SKM-1 treated with dmso at 0.1 percent for 144 hours (cell line): Measurements from ENCODE around the gene SULT1A3.
"Not testable (repeated sequence)": the region's sequence is repeated elsewhere in the genome, so short reads cannot be mapped to it uniquely, and the experiment has no call there.

Experiments
- DNase-seq: peaks from one replicate; lab custom pipeline; 2025; ENCODE audit not compliant: unreplicated experiment; lab: John Stamatoyannopoulos, UW

Gene SULT1A3

GRCh38 chr16:30186782-30187555 lies 12.1 kb upstream of the SULT1A3 start:
- no peak for DNase-seq

DNA sequence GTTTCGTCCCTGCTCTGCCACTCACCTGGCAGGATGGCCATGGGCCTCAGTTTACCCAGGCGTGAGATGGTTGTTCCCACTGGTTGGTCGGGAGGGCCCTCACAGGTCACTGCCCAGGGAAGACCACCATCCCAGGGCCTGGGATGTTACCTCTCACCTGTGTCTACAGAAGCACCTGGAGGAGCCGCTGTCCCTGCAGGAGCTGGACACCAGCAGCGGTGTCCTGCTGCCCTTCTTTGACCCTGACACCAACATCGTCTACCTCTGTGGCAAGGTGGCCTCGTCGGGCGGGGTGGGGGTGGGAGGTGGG lies 11.5 kb upstream of the SULT1A3 start:
- DNase-seq: no peak

DNA sequence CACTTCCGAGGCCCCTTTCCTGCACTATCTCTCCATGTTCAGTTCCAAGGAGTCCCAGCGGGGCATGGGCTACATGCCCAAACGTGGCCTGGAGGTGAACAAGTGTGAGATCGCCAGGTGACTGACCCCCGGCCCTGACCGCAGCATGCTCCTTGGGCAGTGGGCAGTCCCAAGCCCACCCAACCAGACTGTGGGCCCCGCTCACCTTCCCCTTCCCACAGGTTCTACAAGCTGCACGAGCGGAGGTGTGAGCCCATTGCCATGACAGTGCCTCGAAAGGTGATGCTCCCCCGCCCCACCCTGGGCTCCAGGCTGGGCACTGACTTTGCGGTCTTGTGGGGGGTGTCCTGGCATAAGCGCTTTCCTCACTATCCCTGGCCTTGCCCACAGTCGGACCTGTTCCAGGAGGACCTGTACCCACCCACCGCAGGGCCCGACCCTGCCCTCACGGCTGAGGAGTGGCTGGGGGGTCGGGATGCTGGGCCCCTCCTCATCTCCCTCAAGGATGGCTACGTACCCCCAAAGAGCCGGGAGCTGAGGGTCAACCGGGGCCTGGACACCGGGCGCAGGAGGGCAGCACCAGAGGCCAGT lies 11.0 kb upstream of the SULT1A3 start:
- DNase-seq: no peak

DNA sequence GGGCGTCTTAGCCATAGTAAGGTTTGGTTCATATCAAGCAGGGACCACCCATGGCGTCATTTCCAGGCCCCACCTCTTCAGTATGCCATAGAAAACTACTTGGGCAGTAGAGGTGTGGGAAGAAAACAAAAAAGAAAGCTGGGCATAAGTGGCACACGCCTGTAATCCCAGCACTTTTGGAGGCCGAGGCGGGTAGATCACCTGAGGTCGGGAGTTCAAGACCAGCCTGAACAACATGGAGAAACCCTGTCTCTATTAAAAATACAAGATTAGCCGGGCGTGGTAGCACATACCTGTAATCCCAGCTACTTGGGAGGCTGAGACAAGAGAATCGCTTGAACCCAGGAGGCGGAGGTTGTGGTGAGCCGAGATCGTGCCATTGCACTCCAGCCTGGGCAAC lies 7.9 kb upstream of the SULT1A3 start:
- DNase-seq: not testable (repeated sequence)

- not testable (repeated sequence) for DNase-seq
Measured at GRCh38 chr16:30193098-30193497, 6.0 kb upstream of the SULT1A3 start.

GRCh38 chr16:30193615-30194014 lies 5.4 kb upstream of the SULT1A3 start, which contains the start of the genes BOLA2B and SLX1A:
Gene BOLA2B, minus strand, starts transcription at chr16:30193666. Its CDS starts 71 bp downstream, at chr16:30193595.
Gene SLX1A, plus strand, starts transcription at chr16:30193875. Its CDS starts 210 bp downstream, at chr16:30194085.
- DNase-seq: not testable (repeated sequence)

- not testable (repeated sequence) for DNase-seq
Measured at GRCh38 chr16:30194172-30194925, 4.7 kb upstream of the SULT1A3 start.

- DNase-seq: not testable (repeated sequence)
Measured at GRCh38 chr16:30197001-30197400, 2.1 kb upstream of the SULT1A3 start.

DNA sequence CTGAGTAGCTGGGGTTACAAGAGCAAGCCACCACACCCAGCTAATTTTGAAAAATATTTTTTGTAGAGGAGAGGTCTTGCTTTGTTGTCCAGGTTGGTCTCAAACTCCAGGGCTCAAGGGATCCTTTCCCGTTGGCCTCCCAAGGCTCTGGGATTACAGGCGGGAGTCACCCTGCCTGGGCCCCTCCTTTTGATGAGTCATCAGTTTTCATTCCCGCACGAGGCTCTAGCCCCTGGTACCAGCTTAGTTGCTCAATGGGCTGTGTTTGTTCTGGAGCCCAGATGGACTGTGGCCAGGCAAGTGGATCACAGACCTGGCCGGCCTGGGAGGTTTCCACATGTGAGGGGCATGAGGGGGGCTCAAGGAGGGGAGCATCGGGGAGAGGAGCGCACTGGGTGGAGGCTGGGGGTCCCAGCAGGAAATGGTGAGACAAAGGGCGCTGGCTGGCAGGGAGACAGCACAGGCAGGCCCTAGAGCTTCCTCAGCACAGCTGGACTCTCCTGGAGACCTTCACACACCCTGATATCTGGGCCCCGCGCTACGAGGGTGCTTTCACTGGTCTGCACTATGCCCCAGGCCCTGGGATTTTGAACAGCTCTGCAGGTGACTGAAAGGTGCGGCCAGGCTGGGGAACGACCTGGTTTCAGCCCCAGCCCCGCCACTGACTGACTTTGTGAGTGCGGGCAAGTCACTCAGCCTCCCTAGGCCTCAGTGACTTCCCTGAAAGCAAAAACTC lies 721 bp downstream of the SULT1A3 start:
- DNase-seq: not testable (repeated sequence)

DNA sequence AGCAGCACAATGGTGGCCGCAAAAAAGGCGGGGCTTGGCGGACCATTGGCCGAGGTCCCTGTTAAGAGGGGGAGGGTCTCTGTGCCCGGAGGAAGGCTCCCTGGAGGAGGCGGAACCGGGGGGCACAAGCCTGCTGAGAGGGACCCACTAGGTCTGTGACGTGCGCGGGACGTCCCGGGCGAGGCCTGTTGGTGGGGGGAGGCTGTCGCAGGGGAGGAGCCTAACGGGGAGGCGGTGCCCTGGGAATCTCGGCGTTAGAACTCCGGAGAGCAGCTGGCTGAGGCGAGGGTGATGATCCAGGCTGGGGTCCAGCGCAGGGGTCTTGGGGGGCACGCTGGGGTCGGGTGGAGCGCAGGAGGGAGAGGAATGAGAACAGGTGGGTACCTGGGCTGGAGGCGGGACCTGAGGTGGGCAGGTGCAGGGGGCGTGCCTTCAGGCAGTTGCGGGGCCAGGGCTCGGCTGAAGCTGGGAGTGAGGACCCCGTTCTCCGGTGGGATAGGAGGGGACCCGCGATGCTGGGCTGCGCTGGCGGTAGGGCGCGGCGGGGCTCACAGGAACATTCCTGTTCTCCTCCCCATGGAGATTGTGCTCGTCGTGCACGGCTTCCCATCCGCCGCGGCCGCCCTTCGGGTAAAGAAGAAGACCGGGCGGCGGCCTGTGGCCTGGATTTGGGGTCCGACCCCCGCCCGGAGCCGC lies 6.6 kb downstream of the SULT1A3 start:
- not testable (repeated sequence) for DNase-seq

DNA sequence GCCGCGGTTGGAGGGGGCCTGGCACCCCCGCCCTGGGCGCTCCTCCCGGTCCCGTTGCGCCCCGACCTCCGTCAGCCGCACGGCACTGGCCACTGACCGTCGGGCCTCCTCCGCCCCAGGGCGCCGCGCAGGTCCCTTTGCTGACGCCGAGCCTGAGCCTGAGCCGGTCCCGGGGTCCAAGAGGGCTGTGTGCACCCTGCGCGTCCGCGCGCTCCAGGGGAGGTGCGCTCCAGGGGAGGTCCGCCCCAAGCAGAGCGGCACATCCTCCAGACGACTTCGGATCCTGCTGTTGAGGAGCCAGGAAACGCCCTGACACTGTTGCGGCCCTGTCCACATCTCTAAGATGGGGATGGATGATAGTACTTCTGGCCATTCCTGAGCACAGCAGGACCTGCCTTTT lies 7.2 kb downstream of the SULT1A3 start:
- DNase-seq: not testable (repeated sequence)

DNA sequence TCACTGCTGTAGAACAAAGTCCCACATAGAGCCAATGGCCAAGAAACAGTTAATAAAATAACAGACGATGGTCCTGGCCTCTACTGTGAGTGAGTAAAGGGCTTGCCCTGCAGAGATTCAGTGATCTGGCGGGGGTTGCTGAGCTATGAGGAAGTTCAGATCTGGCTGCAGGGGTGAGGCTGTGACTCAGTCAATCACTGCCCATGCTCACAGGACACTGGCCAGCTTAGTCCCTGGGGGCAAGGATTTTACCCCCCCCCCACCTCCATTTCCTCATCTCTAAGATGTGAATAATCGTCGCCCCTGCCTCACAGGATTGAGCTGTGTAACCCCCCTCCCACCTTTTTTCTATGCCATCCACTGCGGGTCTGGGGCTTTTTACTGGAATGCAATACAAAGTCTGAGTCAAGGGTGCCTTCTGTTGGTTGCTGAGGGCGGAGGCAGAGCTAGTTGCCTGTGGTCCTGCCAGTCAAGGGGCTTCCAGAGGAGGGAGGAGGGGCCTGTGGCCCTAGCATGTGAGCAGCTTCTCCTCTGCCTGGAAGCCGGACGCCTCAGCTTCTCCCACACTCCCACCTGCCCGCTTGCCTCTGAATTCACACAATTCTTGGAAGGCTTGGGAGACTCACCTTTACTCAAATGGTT lies 8.1 kb downstream of the SULT1A3 start:
- not testable (repeated sequence) for DNase-seq

- DNase-seq: not testable (repeated sequence)
Measured at GRCh38 chr16:30209032-30209431, 10.0 kb downstream of the SULT1A3 start.

GRCh38 chr16:30211414-30211813 lies 12.4 kb downstream of the SULT1A3 start:
- not testable (repeated sequence) for DNase-seq

DNA sequence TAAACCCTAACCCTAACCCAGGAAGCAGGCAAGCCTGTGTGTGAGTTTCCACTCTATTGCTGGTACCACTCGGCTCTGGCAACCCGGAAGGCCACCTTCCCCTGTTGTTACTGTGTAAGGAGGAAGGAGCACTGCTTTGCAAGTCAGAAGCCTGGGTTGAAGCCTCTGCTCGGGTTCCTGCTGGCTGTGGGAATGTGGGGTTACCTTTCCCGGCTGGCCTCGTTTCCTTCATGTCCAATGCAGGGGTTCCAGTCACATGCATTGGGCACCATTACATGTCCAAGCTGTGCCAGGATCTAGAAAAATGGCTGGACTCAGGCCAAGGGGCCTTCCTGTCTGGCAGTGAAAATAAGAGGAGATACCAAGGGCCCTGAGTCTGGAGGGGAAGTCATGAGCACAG lies 18.0 kb downstream of the SULT1A3 start:
- not testable (repeated sequence) for DNase-seq

DNA sequence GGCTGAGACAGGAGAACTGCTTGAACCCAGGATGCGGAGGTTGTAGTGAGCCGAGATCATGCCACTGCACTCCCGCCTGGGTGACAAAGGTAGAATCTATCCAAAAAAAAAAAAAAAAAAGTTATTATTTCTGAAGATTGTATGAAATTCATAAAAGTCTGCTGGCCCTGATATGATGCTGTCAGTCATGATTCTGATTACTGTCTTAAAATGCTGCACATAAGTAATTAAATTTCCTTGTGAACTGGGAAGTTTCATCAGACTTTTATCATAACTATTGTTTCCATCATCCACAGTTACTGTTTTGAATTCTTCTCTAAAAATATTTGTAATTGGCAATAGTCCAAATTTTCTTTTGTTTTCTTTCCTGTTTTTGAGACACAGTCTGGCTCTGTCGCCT lies 49.3 kb downstream of the SULT1A3 start, which contains the start of gene NPIPB13:
Gene NPIPB13, minus strand, starts transcription at position 101 of the 400 bp plus-strand sequence. CDS start 2,906 bp downstream, outside the sequence.
- DNase-seq: not testable (repeated sequence)
